HG03469 (cell line): Measurements from ENCODE around the gene SNTB2.

Source experiments
- ATAC-seq: cut with Tn5 transposase; IDR thresholded peaks from one replicate; pipeline ENCODE4 v1.9.1; 2021; ENCODE audit warnings: mild to moderate bottlenecking, moderate library complexity, moderate number of reproducible peaks; ENCODE audit not compliant: unreplicated experiment

Gene SNTB2

DNA sequence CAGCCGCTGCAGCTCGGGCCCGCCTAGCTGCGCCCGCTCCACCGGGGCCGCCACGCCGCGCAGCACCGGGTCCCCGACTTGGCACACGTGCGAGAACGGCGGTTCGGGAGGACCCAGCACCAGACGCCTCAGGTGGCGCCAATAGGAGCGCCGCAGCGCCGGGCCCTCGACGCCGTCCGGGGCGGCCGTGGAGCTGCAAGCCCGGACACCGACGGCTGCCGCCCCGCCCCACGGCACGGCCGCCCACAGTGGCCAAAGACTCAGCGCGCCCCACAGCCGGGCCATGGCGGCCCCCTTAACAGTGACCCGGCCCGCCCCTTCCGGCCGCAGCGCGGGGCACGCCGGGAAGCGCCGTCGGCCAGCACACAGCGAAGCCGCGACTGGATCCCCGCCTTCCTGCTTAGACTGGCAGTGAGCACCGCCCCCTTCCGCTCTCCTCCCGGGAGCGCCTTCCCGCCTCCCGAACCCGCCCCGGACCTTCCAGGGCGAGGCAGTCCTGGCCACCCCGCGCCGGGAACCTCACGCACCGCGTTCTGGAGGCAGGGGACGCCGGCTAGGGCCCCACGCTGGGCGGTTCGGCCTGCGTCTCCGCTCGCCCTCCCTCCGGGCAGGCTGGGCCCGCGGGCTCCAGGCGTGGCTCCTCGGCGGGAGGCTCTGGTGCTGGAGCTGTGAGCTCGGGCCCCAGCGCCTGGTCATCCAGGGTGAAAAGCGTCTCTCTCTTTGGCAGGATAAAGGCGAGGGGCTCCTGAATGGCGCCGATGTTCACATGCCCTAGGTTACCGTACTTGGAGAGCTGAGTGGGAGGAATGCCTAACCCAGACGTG is 143.5 kb downstream of the SNTB2 start, which contains the start of gene PDF:
PDF (minus strand) TSS at position 303 of the 824 bp plus-strand sequence; CDS start at position 285, 18 bp downstream.
- peak; percentile 77 for ATAC-seq

DNA sequence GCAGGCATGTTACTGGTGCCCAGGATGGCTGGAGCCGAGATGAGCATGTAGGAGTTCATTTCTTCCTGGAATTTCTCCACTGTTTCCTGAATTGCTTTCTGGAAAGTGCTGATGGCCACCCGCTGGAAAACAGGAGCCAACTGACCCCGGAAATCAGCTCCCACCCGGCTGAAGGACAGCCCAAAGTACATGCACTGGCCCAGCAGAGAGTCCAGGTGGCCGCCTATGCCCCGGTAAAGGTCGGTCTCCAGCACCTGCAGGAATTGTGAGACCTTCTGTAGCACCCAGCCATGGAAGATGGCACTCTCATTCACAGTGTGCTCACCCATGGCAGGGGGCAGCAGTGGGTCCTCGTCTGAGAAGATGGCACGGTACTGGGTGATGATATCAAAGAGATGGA is 147.7 kb downstream of the SNTB2 start:
- no peak for ATAC-seq

- no peak for ATAC-seq
These were observed 151.8 kb downstream of the SNTB2 start for GRCh38 chr16:69338557-69339288.

- ATAC-seq: peak; percentile 64
These were observed 152.5 kb downstream of the SNTB2 start, which contains the start of the genes COG8 and NIP7 for GRCh38 chr16:69339289-69340094. TSS of gene COG8 (minus strand) at chr16:69339564. CDS start at chr16:69339552, 12 bp downstream. TSS of gene NIP7 (plus strand) at chr16:69339772. CDS start at chr16:69339830, 58 bp downstream.

- ATAC-seq: no peak
These were observed 153.2 kb downstream of the SNTB2 start for GRCh38 chr16:69340095-69340644.

DNA sequence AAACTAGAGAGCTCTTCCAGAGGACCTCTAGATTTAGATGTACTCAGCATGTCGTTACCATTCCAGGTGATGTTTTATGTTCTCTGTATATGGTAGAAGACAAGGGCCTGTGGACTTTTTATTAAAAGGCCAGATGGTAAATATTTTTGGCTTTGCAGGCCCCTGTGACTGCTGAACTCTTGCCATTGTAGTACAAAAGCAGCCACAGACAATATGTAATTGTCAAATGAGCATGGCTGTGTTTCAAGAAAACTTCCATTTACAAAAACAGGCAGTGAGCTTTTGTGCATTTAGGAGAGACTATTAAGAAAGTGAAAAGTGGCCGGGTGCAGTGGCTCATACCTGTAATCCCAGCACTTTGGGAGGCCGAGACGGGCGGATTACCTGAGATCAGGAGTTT is 157.2 kb downstream of the SNTB2 start:
- no peak for ATAC-seq

GRCh38 chr16:69345923-69346322 is 159.0 kb downstream of the SNTB2 start:
- no peak for ATAC-seq

- ATAC-seq: no peak
These were observed 159.7 kb downstream of the SNTB2 start for GRCh38 chr16:69346683-69347082.

DNA sequence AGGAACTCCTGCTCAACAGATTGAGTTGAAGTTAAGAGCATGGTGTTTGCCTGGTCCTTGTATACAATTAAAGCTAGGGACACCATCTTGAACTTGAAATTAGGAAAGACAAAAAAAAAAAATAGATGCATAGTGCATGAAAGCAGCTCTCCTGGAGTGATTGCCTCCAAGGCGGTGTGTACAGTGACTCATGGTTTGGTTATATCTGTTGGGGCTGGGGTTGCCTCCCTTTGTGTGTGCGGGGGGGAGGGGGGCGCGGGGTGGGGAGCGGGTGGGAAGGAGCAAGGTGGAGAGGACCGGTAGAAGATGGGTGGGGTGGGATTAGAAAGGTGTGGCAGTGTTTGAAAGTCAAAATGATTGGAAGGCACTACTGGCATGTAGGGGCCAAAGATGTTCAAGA is 161.3 kb downstream of the SNTB2 start:
- no peak for ATAC-seq

DNA sequence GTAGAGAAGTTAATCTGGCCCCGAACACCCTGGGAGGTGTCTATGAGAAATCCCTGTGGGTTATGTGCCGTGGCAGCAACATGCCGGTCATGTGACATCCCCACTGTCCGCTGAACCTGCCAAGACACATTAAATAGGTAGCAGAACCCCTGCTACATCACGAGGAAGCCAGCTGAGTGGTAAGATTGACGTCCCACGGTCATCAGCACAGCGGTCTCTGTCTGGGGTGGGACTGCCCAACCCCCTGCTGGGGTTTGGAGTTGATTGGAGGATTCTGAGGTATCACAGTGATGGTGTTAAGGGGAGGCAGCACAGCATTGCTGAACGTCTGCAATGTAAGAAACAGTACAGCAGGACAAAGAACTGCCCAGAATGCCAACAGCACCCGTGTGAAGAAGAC is 162.6 kb downstream of the SNTB2 start:
- no peak for ATAC-seq

DNA sequence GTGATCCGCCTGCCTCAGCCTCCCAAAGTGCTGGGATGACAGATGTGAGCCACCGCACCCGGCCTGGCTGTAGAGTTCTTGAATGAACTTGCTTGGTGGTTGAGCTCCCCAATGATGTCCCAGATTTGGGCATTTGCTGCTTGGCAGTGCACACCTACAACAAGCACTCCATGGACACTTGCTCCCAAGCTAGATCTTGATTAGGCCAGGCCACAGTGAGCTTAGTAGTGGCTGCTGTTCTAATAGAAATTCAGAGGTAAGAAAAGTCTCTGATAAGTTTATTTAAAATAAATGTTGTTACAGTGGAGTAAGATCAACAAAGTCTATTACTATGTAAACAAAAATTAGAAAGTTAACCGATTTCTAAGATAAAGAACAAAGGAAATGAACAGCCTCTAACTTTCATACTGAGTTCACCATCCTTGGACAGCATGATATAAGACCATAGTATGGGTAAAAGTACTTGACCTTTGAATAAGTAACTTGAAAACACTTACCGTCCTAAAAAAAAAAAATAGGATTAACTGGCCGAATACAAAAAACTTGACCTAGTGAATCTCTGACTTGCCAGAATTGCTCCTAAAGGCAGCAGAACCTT is 163.7 kb downstream of the SNTB2 start:
- no peak for ATAC-seq

- no peak for ATAC-seq
These were observed 164.5 kb downstream of the SNTB2 start, which contains the start of gene TMED6 for GRCh38 chr16:69351309-69352027. TSS of gene TMED6 (minus strand) at chr16:69351786. CDS start at chr16:69351753, 33 bp downstream.
